MG63 (cell line): Measurements from ENCODE around the gene SH3BP5. TPM values are rescaled to one million over a fixed set of nuclear protein-coding genes. Genes with fewer than 3 reads are reported as not detected.

Source experiments
- DNase-seq: peaks from one replicate; pipeline ENCODE4 v3.0.0-alpha.2; 2020
- H3K27me3 ChIP-seq: fragments of 250-450 bp; sonication (Bioruptor Pico); 2 replicates; pipeline ENCODE4 v1.5.1; 2020; ENCODE audit warnings: mild to moderate bottlenecking, moderate library complexity
- H3K36me3 ChIP-seq: fragments of 250-450 bp; sonication (Bioruptor Pico); 2 replicates; pipeline ENCODE4 v1.5.1; 2020; ENCODE audit warnings: mild to moderate bottlenecking, moderate library complexity
- H3K4me3 ChIP-seq: fragments of 250-450 bp; sonication (Bioruptor Pico); 2 replicates; pipeline ENCODE4 v1.5.1; 2020; ENCODE audit warnings: mild to moderate bottlenecking, moderate library complexity
- H3K9me3 ChIP-seq: fragments of 250-450 bp; sonication (Bioruptor Pico); 2 replicates; pipeline ENCODE4 v1.5.1; 2020; ENCODE audit warnings: mild to moderate bottlenecking, moderate library complexity
- total RNA-seq: library from RNA; depleted of rRNA; stranded (reverse); fragments of >200 nt; shearing (Covaris generic); gene quantifications from 2 replicates; pipeline ENCODE4 v1.2.3, GENCODE V29; 2014; ENCODE audit warnings: low replicate concordance

Gene SH3BP5
- total RNA-seq, 1 experiment from 2014 or later = 2.8 TPM

DNA sequence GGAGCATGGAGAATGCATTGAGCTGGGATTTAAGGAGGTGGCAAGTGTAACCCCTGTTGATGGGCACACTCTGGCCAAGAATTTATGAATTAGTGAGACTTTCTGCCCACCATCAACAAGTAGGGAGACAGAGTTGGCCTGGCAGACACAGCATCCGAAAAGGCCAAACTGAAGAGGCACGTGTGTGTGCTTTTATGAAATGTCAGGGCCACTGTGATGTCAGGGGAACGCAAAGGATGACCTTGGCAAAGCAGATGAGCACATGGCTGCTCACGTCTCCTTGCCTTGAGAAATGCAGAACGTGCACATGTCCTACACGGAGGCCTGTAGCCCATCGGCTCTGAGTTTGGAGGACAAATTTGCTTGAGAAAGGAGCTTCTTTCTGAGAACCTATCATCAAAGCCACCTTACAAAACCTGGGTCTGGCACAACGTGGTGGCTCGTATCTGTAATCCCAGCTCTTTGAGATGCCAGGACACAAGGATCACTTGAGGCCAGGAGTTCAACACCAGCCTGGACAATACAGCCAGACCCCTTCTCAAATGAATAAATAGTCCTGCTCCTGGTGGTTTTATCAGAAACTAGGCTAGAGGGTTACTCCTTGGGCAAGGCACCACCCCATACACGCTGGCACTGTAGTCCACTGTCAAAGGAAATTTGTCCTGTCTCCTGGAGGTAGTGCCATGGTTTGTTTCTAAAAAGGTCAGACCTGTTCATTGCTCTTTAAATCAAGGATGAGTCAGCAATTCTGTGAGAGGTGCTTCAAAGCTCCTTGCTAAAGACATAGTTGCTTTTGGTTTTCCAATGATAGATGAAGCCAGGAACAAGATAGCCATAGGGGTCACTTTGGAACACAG is 941 bp upstream of the SH3BP5 start:
- no peaks in the 10 kb centered on the region for H3K27me3 ChIP-seq
- no peaks in the 10 kb centered on the region for H3K36me3 ChIP-seq
- DNase-seq = no peak

DNA sequence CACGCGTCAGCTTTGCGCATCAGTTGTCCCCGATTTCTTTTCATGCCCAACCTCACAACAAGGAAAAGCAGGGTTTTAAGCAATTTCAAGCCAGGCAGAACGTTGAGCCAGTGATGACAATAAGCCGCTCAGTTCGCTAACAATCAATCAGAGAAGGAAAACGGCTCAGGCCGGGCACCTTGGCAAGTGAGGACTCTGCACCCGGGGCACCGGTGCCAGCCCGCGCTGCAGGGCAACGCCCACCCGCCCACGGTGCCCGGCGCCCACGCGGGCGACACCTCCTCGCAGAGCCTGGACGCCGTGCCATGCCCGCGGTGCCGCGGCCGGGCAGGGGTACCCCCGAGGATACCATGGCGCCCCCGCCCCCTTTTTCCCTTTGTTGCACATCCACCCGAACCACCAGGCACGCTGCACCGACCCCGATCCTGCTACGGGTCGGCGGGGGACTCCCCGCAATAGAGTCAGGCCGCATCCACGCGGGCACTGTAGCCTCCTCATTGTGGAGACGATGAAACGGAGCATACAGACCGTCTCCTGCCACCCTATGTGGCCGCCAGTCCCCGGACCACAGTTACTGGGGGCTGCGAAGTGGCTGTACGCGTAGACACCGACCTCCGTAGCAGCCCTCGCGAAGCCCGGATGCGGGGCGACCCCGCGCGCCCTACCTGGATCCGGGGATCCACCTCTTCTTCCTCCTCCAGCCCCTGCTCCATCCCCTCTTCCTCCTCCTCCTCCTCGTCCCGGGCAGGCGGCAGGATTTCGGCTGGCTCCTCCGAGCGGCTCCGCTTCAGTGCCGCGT is 581 bp downstream of the SH3BP5 start:
- peak; percentile 9 for DNase-seq
- H3K9me3 ChIP-seq = no peaks in the 10 kb centered on the region
- no peaks in the 10 kb centered on the region for H3K36me3 ChIP-seq
- peak overlapping the region; percentile 57 for H3K4me3 ChIP-seq
- no peaks in the 10 kb centered on the region for H3K27me3 ChIP-seq

More for the DNA sequence above, 941 bp upstream of the SH3BP5 start:
- Histone ChIP-seq H3K9me3 (no peaks in the 10 kb centered on the region), H3K4me3 (no peak overlapping the region; the same call in 1 of the 2 replicates)

DNA sequence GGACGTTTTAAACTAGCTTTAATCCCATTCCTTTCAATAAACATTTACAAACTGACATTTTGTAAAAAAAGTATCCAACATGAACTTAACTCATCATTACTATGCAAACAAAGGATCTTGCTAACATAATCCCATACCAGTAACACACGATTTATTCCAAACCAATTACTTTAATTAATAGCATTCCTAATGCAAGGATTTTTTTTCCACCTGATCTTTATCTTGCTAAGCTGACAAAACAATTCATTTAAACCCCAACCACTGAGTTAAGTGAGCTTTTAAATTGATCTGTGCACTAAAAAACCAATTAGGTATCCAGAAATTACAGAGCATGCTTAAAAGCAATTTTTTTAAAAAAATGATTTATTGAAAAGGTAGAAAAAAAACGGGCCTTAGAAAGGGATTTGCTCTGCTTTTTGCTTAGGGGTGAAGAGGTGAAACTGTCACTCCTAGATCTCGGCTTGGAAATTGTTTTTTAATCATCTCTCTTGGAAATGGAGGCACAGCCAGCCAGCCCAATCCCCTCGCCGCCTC is 1.2 kb downstream of the SH3BP5 start:
- Histone ChIP-seq H3K4me3 (peak overlapping the region; percentile 57), H3K36me3 (no peaks in the 10 kb centered on the region), H3K9me3 (no peaks in the 10 kb centered on the region), H3K27me3 (no peaks in the 10 kb centered on the region)
- no peak for DNase-seq

DNA sequence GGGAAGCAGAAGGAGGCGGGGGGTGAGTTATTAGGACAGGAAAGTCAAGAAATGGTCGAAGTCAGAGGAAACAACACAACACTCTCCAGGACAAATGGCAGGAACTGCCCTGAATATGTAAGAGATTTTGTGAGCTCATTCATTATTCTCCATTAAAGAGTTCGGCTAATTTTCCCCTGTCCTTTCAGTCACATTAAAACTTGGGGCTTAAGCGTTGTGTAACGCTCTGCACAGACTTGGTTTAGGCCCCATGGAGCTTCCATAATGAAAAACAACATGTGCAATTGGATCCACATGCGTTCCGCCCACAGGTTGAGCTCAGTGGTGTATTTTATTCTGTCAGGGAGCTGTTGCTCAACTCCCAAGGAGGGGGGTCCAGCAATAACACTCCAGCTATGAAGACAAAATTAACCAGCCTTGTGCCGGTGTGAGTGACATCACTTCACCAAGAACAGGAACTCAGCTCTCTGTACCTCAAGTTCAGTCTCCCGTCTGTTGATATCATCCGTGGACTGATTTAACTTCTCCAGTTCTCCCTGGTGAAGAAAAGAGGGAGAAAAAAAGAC is 2.3 kb downstream of the SH3BP5 start:
- DNase-seq = no peak
- Histone ChIP-seq H3K9me3 (no peaks in the 10 kb centered on the region), H3K4me3 (no peak overlapping the region), H3K27me3 (no peaks in the 10 kb centered on the region), H3K36me3 (no peaks in the 10 kb centered on the region)

DNA sequence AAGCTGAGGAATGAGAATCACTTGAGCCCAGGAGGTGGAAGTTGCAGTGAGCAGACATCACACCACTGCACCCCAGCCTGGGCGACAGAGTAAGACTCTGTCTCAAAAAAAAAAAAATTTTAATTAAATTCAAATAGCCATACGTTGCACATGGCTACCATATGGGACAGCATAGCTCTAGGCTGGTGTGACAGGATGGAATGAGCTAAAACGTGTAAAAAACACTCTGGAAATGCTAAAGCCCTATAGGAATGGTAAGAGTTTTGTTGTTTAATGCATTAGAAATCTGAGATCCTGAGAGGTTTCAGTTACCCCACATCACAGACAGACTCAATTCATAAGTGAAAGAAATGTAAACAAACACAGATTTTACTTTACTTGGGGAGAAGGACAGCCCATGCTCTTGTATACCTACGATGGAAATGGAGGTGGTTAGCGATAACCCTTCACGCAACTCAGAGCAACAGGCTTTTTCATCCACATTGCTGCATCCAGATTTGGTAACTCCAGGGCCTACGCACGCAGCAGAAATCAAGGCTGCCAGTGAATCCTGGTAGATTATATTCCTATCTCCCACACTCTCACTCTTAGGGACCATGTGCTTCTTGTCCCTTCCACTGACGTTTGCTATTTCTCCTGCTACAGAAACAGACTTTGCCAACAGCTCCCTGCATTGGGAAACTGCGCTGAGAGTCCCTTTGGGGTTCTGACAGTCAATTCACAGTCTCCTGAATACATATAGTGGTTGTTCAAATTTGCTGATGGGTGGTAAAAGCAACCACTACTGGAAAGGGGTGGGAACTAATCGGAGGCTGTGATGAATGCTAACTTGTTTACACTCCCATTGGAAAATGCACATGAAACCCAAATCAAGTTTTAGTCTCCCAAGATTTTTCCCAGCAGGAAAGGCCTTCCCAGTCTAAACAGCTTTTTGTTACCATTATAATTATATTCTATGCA is 3.1 kb downstream of the SH3BP5 start:
- Histone ChIP-seq H3K27me3 (no peaks in the 10 kb centered on the region), H3K36me3 (no peaks in the 10 kb centered on the region), H3K4me3 (no peak overlapping the region), H3K9me3 (no peaks in the 10 kb centered on the region)
- no peak for DNase-seq

DNA sequence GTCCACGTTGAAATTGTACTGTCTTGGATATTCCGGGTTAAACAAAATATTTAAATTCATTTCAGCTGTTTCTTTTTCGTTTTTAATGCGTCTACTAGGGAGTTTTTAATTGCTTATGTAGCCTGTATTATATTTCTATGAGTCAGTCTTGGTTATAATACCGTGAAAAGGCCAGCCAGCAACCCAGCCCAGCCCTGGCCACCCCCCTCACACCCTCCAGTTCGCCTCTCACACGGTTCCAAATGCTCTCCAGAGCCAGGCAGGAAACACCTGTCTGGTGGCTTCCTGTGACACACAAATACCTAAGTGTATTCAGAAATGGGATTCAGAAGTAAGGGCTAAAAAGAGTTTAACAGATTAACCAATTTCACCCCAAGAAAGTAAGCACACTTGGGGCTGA is 4.4 kb downstream of the SH3BP5 start:
- Histone ChIP-seq H3K9me3 (no peaks in the 10 kb centered on the region), H3K36me3 (no peaks in the 10 kb centered on the region), H3K27me3 (no peaks in the 10 kb centered on the region), H3K4me3 (no peak overlapping the region)
- DNase-seq = peak; percentile 54

- DNase-seq = no peak
- H3K4me3 ChIP-seq = no peak overlapping the region
- no peaks in the 10 kb centered on the region for H3K9me3 ChIP-seq
- no peaks in the 10 kb centered on the region for H3K36me3 ChIP-seq
- H3K27me3 ChIP-seq = no peaks in the 10 kb centered on the region
These were observed 5.7 kb downstream of the SH3BP5 start for GRCh38 chr3:15326673-15327072.

GRCh38 chr3:15326037-15326436 is 6.3 kb downstream of the SH3BP5 start:
- no peaks in the 10 kb centered on the region for H3K27me3 ChIP-seq

GRCh38 chr3:15325228-15325627 is 7.2 kb downstream of the SH3BP5 start:
- no peaks in the 10 kb centered on the region for H3K9me3 ChIP-seq
- H3K36me3 ChIP-seq = no peaks in the 10 kb centered on the region
- peak; percentile 86 for DNase-seq
- H3K4me3 ChIP-seq = no peak overlapping the region
- H3K27me3 ChIP-seq = no peaks in the 10 kb centered on the region

More at GRCh38 chr3:15326037-15326436, 6.3 kb downstream of the SH3BP5 start:
- no peak overlapping the region for H3K4me3 ChIP-seq
- DNase-seq = no peak
- no peaks in the 10 kb centered on the region for H3K36me3 ChIP-seq
- H3K9me3 ChIP-seq = no peaks in the 10 kb centered on the region

GRCh38 chr3:15324379-15324808 is 8.0 kb downstream of the SH3BP5 start:
- Histone ChIP-seq H3K9me3 (no peaks in the 10 kb centered on the region), H3K27me3 (no peaks in the 10 kb centered on the region), H3K36me3 (no peaks in the 10 kb centered on the region), H3K4me3 (no peak overlapping the region)
- no peak for DNase-seq

- Histone ChIP-seq H3K27me3 (no peaks in the 10 kb centered on the region), H3K4me3 (no peak overlapping the region), H3K36me3 (no peaks in the 10 kb centered on the region), H3K9me3 (no peaks in the 10 kb centered on the region)
- no peak for DNase-seq
These were observed 9.3 kb downstream of the SH3BP5 start for GRCh38 chr3:15323063-15323462.

DNA sequence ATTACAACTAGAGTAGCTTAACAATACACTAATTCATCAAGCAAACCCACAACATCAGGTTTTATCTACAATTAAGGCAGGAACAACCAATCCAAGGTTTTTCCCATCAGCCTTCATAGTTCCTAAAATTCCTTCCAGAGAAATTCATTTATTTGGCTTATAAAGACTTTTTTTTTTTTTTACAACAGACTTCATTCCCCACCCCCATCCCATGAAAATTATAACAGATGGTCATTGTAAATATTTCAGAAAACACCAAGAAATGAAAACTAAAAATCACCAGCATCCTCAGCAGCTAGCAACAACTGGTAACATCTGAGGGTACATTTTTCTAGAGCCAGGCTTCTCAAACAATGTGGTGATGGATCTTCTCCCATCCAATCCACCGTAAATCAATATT is 11.0 kb downstream of the SH3BP5 start:
- DNase-seq = no peak

GRCh38 chr3:15319575-15319974 is 12.8 kb downstream of the SH3BP5 start:
- Histone ChIP-seq H3K36me3 (no peaks in the 10 kb centered on the region), H3K27me3 (no peaks in the 10 kb centered on the region), H3K4me3 (no peak overlapping the region), H3K9me3 (no peaks in the 10 kb centered on the region)
- DNase-seq = peak; percentile 26

More for the DNA sequence above, 11.0 kb downstream of the SH3BP5 start:
- H3K27me3 ChIP-seq = no peaks in the 10 kb centered on the region
- H3K4me3 ChIP-seq = no peak overlapping the region
- no peaks in the 10 kb centered on the region for H3K36me3 ChIP-seq
- no peaks in the 10 kb centered on the region for H3K9me3 ChIP-seq

- Histone ChIP-seq H3K9me3 (no peaks in the 10 kb centered on the region), H3K4me3 (no peak overlapping the region), H3K36me3 (no peaks in the 10 kb centered on the region), H3K27me3 (no peaks in the 10 kb centered on the region)
- DNase-seq = no peak
These were observed 13.2 kb downstream of the SH3BP5 start for GRCh38 chr3:15319136-15319535.

- no peak for DNase-seq
- H3K9me3 ChIP-seq = no peaks in the 10 kb centered on the region
- H3K36me3 ChIP-seq = no peaks in the 10 kb centered on the region
These were observed 13.7 kb downstream of the SH3BP5 start for GRCh38 chr3:15318661-15319060.

DNA sequence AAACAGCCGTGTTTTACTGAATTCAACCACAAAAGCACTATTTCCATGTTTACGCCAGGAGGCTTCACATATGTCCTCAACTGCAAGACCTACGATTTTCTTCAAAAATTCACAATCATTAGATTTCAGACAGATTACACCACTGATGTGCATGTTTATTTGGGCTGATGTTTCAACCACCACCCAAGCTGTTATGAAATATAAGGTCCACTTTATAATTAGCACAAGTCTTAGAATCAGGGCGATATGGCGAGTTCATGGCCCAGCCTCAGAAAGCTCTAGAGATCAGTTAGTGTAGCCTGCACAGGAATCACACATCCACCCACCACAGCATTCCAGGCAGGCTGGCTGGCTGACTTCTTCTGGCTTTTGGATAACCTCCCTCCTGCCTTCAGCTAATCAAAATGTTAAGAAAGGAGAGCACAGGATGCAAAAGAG is 15.4 kb downstream of the SH3BP5 start:
- H3K36me3 ChIP-seq = no peaks in the 10 kb centered on the region
- DNase-seq = no peak
- no peaks in the 10 kb centered on the region for H3K9me3 ChIP-seq
- no peak overlapping the region for H3K4me3 ChIP-seq
- H3K27me3 ChIP-seq = no peaks in the 10 kb centered on the region

More at GRCh38 chr3:15318661-15319060, 13.7 kb downstream of the SH3BP5 start:
- Histone ChIP-seq H3K4me3 (no peak overlapping the region), H3K27me3 (no peaks in the 10 kb centered on the region)
